ENCODE data around the gene EVC.
"Not testable (repeated sequence)": the region's sequence is repeated elsewhere in the genome, so short reads cannot be mapped to it uniquely, and the experiment has no call there.

Gene EVC

DNA sequence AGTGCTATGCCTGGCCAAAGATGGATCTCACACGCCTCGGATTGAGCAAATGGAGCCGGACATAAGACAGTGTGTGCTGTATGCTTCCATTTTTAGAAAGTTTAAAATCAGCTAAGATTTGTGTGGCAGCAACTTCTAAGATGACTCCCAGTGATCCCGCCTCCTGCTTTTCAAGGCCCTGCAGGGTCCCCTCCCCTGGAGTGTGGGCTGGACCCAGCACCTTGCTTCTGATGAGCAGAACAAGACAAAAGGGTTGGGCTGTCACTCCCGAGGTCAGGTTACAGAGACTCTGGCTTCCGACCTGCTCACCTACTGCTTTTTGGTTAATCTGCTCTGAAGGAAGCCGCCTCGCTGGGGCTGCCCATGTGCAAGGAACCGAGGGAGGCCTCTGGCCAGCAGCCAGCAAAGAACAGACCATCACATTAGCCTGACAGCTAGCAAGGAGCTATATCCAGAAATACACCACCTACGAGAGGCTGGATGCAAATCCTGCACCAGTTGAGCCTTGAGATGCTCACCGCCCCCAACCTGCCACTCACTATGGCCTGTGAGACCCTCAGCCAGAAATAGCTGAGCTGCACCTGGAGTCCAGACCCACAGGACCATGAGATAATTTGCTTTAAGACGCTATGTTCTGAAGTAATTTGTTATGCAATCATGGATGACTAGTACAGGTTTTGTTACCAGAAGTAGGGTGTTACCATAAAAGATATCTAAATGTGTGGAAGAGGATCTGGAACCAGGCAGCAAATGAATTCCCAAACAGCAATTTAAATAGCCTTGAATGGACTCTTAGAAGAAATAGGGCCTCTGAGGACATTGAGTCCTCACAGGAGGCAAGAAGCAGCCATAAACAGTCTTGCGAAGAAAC is 134.3 kb downstream of the EVC start:
- no CpG with 5 or more reads among the region's 13 CpGs for WGBS (ENCODE audit: extremely low coverage, insufficient coverage, low lambda C conversion rate)
- no peak overlapping the region for H3K23ac ChIP-seq (ENCODE audit: low read length)

DNA sequence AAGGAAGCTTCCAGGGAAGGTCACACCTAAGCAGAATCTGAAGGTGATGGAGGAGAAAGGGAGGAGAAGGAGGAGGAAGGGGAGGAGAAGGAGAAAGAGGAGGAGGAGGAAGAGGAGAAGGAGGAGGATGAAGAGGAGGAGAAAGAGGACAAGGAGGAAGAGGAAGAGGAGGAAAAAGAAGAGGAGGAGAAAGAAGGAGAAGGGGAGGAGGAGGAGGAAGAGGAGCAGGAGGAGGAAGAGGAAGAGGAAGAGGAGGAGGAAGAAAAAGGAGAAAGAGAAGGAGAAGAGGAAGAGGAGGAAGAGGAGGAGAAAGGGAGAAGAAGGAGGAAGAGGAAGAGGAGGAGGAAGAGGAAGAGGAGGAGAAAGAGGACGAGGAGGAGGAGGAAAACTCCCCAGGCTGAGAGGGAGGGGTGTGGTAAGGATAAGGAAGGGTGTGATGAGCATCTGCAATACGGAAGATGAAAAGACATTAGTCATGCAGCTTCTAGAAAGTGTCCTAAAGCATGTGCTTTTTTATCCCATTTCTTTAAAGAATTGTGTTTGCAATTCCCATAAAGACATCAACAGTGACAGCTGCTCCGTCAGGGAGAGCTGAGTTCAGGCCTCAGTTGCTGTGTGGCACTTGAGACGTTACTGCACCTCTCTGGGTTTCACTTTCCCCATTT is 140.8 kb downstream of the EVC start:
- Histone ChIP-seq H3K9ac (ENCODE audit: low read length) (no peak overlapping the region), H3K56ac (ENCODE audit: low read length) (no peak overlapping the region), H3K23ac (ENCODE audit: low read length) (no peak overlapping the region), H3K79me1 (ENCODE audit: low read length) (peaks cover 6% of the 10 kb centered on the region), H4K8ac (ENCODE audit: low read depth, low read length) (no peak overlapping the region), H4K5ac (ENCODE audit: low read length) (no peak overlapping the region), H2BK120ac (ENCODE audit: low read depth, low read length) (no peak overlapping the region), H2AK5ac (ENCODE audit: low read length) (no peak overlapping the region), H3K27me3 (ENCODE audit: insufficient read depth, low read length, poor library complexity) (no peaks in the 10 kb centered on the region), H2BK5ac (ENCODE audit: low read length) (no peak overlapping the region), H3K4me2 (ENCODE audit: low read length) (no peak overlapping the region), H3K4me3 (ENCODE audit: low read length) (no peak overlapping the region), H3K27ac (ENCODE audit: low read depth, low read length) (no peak overlapping the region), H3K36me3 (ENCODE audit: control insufficient read depth, insufficient read depth, low read length) (peaks cover 13% of the 10 kb centered on the region), H3K18ac (ENCODE audit: low read length) (no peak overlapping the region), H3K79me2 (ENCODE audit: control insufficient read depth, insufficient read depth, low read length) (no peaks in the 10 kb centered on the region), H3K4ac (ENCODE audit: low read depth, low read length) (no peak overlapping the region), H3K4me1 (ENCODE audit: control insufficient read depth, low read depth, low read length) (no peaks in the 10 kb centered on the region), H2BK15ac (replicated peaks; ENCODE audit: low read depth) (no peak overlapping the region)
- WGBS (ENCODE audit: extremely low coverage, insufficient coverage, low lambda C conversion rate): no CpG with 5 or more reads among the region's 4 CpGs
- no peak for DNase-seq

More for the DNA sequence above, 134.3 kb downstream of the EVC start:
- H3K4me2 ChIP-seq (ENCODE audit: low read length): no peak overlapping the region
- no peaks in the 10 kb centered on the region for H3K79me2 ChIP-seq (ENCODE audit: control insufficient read depth, insufficient read depth, low read length)
- H2AK5ac ChIP-seq (ENCODE audit: low read length): no peak overlapping the region
- no peak overlapping the region for H3K18ac ChIP-seq (ENCODE audit: low read length)
- H3K4me3 ChIP-seq (ENCODE audit: low read length): no peak overlapping the region
- no peak overlapping the region for H3K27ac ChIP-seq (ENCODE audit: low read depth, low read length)
- no peak overlapping the region for H2BK5ac ChIP-seq (ENCODE audit: low read length)
- no peak overlapping the region for H3K4ac ChIP-seq (ENCODE audit: low read depth, low read length)
- H4K5ac ChIP-seq (ENCODE audit: low read length): no peak overlapping the region
- no peak overlapping the region for H3K56ac ChIP-seq (ENCODE audit: low read length)
- no peak overlapping the region for H4K8ac ChIP-seq (ENCODE audit: low read depth, low read length)
- H2BK120ac ChIP-seq (ENCODE audit: low read depth, low read length): no peak overlapping the region
- no peaks in the 10 kb centered on the region for H3K27me3 ChIP-seq (ENCODE audit: insufficient read depth, low read length, poor library complexity)
- no peaks in the 10 kb centered on the region for H3K79me1 ChIP-seq (ENCODE audit: low read length)
- peaks cover 17% of the 10 kb centered on the region for H3K36me3 ChIP-seq (ENCODE audit: control insufficient read depth, insufficient read depth, low read length)
- DNase-seq: no peak
- no peak overlapping the region for H2BK15ac ChIP-seq (replicated peaks; ENCODE audit: low read depth)
- H3K9ac ChIP-seq (ENCODE audit: low read length): no peak overlapping the region
- H3K4me1 ChIP-seq (ENCODE audit: control insufficient read depth, low read depth, low read length): no peaks in the 10 kb centered on the region

DNA sequence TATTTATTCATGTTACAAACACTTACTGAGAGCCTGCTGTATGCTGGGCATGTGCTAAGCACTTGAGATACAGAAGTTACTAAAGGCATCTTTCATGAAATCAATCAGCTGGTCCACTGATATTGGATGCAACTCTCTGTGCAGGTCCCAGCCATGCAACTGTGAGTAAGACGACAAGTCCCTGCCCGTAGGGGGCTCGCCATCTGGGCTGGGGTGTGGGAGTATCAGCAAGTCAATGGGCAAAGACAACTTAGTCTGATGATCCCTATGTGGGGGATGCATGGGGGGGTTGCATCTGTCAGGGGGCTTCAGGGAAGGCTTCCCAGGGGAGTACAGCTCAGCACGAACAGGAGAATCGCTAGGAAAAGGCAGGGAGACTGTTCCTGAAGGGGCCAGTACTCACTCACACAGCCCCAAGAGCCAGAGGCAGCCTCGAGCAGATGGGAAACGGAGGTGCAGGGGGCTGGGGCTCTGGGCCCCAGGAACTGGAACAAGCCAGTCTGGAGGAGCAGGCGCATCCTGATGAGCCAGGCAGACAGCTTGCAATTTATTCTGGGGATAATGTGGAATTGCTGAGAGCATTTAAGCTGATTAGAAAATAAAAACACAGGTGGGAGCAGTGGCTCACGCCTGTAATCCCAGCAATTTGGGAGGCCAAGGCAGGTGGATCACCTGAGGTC is 141.7 kb downstream of the EVC start:
- H3K36me3 ChIP-seq (ENCODE audit: control insufficient read depth, insufficient read depth, low read length): peaks cover 11% of the 10 kb centered on the region
- H3K27ac ChIP-seq (ENCODE audit: low read depth, low read length): no peak overlapping the region
- H3K23ac ChIP-seq (ENCODE audit: low read length): no peak overlapping the region

DNA sequence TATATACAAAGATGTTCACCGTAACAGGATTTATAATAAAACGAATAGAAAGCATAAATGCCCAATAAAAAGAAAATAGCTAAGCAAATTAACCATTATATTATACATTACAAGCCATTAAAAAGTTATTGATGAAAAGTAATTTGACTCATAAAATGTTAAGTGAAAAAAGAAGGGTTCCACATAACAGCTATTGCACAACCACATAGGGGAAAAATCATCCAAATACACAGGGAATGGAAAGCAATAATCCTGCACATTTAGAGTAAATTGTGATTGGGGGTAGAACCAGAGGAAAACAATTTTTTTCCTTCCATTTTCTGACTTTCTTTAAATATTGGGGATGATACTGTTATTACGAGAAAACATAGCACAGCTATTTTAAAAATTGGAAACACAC is 143.9 kb downstream of the EVC start:
- Histone ChIP-seq H2AK5ac (ENCODE audit: low read length) (no peak overlapping the region), H2BK15ac (replicated peaks; ENCODE audit: low read depth) (no peak overlapping the region), H2BK120ac (ENCODE audit: low read depth, low read length) (no peak overlapping the region), H3K56ac (ENCODE audit: low read length) (no peak overlapping the region), H3K4me2 (ENCODE audit: low read length) (no peak overlapping the region), H4K8ac (ENCODE audit: low read depth, low read length) (no peak overlapping the region), H3K36me3 (ENCODE audit: control insufficient read depth, insufficient read depth, low read length) (peaks cover 13% of the 10 kb centered on the region), H3K9ac (ENCODE audit: low read length) (no peak overlapping the region), H4K5ac (ENCODE audit: low read length) (no peak overlapping the region), H2BK5ac (ENCODE audit: low read length) (no peak overlapping the region), H3K4me3 (ENCODE audit: low read length) (no peak overlapping the region), H3K4me1 (ENCODE audit: control insufficient read depth, low read depth, low read length) (no peaks in the 10 kb centered on the region), H3K27me3 (ENCODE audit: insufficient read depth, low read length, poor library complexity) (no peaks in the 10 kb centered on the region), H3K18ac (ENCODE audit: low read length) (no peak overlapping the region), H3K27ac (ENCODE audit: low read depth, low read length) (no peak overlapping the region), H3K79me1 (ENCODE audit: low read length) (peaks cover 21% of the 10 kb centered on the region), H3K79me2 (ENCODE audit: control insufficient read depth, insufficient read depth, low read length) (peaks cover 7% of the 10 kb centered on the region), H3K4ac (ENCODE audit: low read depth, low read length) (no peak overlapping the region), H3K23ac (ENCODE audit: low read length) (no peak overlapping the region)
- no peak for DNase-seq
- WGBS (ENCODE audit: extremely low coverage, insufficient coverage, low lambda C conversion rate): no CpG with 5 or more reads among the region's 3 CpGs

More for the DNA sequence above, 141.7 kb downstream of the EVC start:
- Histone ChIP-seq H3K27me3 (ENCODE audit: insufficient read depth, low read length, poor library complexity) (no peaks in the 10 kb centered on the region), H3K79me1 (ENCODE audit: low read length) (peaks cover 13% of the 10 kb centered on the region), H3K4me3 (ENCODE audit: low read length) (no peak overlapping the region), H3K18ac (ENCODE audit: low read length) (no peak overlapping the region), H2BK5ac (ENCODE audit: low read length) (no peak overlapping the region), H3K56ac (ENCODE audit: low read length) (no peak overlapping the region), H4K5ac (ENCODE audit: low read length) (no peak overlapping the region), H3K4me1 (ENCODE audit: control insufficient read depth, low read depth, low read length) (no peaks in the 10 kb centered on the region), H3K4me2 (ENCODE audit: low read length) (no peak overlapping the region), H3K4ac (ENCODE audit: low read depth, low read length) (no peak overlapping the region), H3K79me2 (ENCODE audit: control insufficient read depth, insufficient read depth, low read length) (peaks cover 4% of the 10 kb centered on the region), H2BK15ac (replicated peaks; ENCODE audit: low read depth) (no peak overlapping the region), H2AK5ac (ENCODE audit: low read length) (no peak overlapping the region), H2BK120ac (ENCODE audit: low read depth, low read length) (no peak overlapping the region), H3K9ac (ENCODE audit: low read length) (no peak overlapping the region), H4K8ac (ENCODE audit: low read depth, low read length) (no peak overlapping the region)
- WGBS (ENCODE audit: extremely low coverage, insufficient coverage, low lambda C conversion rate): no CpG with 5 or more reads among the region's 9 CpGs
- no peak for DNase-seq

DNA sequence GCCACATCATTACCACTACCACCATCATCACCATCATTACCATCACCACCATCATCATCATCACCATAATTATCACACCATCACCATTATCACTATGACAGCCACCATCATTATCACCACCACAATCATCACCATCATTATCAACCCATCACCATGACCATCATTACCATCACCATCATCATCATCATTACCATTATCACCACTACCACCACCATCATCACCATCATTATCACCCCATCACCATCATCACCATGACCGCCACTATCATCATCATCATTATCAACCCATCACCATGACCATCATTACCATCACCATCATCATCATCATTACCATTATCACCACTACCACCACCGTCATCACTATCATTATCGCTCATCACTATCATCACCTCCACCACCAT is 145.4 kb downstream of the EVC start:
- H3K27me3 ChIP-seq (ENCODE audit: insufficient read depth, low read length, poor library complexity); H3K4me3 ChIP-seq (ENCODE audit: low read length); H2BK5ac ChIP-seq (ENCODE audit: low read length); H2AK5ac ChIP-seq (ENCODE audit: low read length); H3K27ac ChIP-seq (ENCODE audit: low read depth, low read length); H3K79me2 ChIP-seq (ENCODE audit: control insufficient read depth, insufficient read depth, low read length); H3K18ac ChIP-seq (ENCODE audit: low read length); H3K4me1 ChIP-seq (ENCODE audit: control insufficient read depth, low read depth, low read length); H3K56ac ChIP-seq (ENCODE audit: low read length); DNase-seq; H2BK15ac ChIP-seq (replicated peaks; ENCODE audit: low read depth); H4K8ac ChIP-seq (ENCODE audit: low read depth, low read length); H3K4me2 ChIP-seq (ENCODE audit: low read length); H4K5ac ChIP-seq (ENCODE audit: low read length); H3K4ac ChIP-seq (ENCODE audit: low read depth, low read length); H3K9ac ChIP-seq (ENCODE audit: low read length); H3K23ac ChIP-seq (ENCODE audit: low read length); H2BK120ac ChIP-seq (ENCODE audit: low read depth, low read length): not testable (repeated sequence)
- H3K36me3 ChIP-seq (ENCODE audit: control insufficient read depth, insufficient read depth, low read length): peaks cover 12% of the 10 kb centered on the region
- WGBS (ENCODE audit: extremely low coverage, insufficient coverage, low lambda C conversion rate): 100% methylated on average over 2 of the region's 3 CpGs
- peaks cover 21% of the 10 kb centered on the region for H3K79me1 ChIP-seq (ENCODE audit: low read length)
